ENCODE results near the gene CDH12.
"Not testable (repeated sequence)": the region's sequence is repeated elsewhere in the genome, so short reads cannot be mapped to it uniquely, and the experiment has no call there.

The CDH12 gene

DNA sequence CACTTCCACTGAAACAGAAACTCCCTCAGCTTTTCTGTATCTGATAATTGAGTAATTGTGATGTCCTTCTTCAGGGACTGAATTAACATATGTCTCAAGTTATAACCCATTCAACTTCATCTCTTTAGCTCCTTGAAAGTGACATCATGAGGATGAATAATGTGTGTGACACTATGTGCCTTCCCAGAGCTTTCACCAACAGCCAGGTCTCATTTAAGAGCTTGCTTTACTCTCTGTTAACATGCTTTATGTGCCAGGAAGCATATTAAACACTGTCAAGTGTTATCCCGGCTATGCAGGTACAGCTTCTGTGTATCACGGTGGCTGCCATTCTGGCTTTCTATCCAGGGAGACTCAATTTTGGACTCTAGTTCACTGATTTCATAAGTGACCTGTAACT is 799.9 kb downstream of the CDH12 start:
- in situ Hi-C loops (cut with MboI; ENCODE audit: low sequenced_read_pairs): no loop called here

DNA sequence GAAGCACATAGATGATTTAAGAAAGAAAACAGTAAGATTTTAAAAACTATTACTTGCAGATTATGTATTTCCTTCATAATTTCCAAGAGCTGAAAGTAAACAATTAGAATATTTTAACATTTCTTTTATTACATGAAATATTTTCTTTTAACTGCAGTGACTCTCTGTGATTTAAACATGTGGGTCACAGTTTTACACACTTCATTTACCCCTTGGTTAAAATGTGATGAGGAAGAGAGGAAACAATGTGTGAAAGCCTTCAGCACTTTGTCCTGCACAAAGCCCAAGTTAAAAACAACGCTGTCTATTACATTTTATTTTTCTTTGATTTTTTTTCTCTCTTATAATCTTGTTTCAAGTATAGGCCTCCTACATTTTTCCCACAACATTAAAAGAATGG is 801.3 kb downstream of the CDH12 start:
- in situ Hi-C loops (cut with MboI; ENCODE audit: low sequenced_read_pairs): no loop called here

DNA sequence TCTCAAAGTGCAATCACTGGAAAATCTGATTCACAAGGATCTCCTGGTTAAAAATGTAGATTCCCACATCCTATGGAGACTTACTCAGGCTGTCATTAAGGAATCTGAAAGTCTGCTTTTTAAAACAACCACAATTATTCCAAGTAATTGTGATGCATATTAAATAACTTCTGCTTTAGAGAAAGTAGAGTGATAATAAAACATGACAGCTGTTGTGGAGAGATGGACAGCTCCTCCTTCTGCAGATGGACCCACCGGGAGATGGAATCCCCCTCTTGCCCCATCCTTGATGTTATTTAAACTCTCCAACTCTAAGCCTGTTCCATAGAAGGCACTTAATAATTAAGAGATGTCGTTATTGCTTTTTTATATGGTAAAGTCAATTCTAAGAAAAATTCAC is 802.2 kb downstream of the CDH12 start:
- in situ Hi-C loops (cut with MboI; ENCODE audit: low sequenced_read_pairs): no loop called here

- in situ Hi-C loops (cut with MboI; ENCODE audit: low sequenced_read_pairs): no loop called here
Observed at GRCh38 chr5:22044229-22044628, 808.9 kb downstream of the CDH12 start.

- in situ Hi-C loops (cut with MboI; ENCODE audit: low sequenced_read_pairs): no loop called here
Observed at GRCh38 chr5:22036061-22036460, 817.1 kb downstream of the CDH12 start.

GRCh38 chr5:22033066-22033465 is 820.1 kb downstream of the CDH12 start:
- in situ Hi-C loops (cut with MboI; ENCODE audit: low sequenced_read_pairs): no loop called here

DNA sequence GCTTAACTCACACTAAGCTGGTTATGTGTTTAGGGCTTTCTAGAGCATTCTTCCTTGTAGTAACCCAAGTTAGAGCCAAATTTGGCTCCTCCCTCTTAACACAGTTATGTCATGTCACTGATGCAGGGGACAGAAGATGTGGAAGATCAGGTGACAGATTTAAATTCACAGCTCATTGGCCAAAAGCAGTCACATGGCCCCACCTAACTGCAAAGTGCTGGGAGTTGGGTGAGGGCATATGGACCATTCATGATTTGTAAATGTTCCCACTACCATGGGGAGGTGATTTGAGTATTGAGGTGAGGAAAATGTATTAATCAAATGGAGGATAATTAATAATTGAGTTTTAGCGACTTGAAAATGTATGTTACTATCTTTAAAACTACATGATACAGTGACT is 829.4 kb downstream of the CDH12 start:
- in situ Hi-C loops (cut with MboI; ENCODE audit: low sequenced_read_pairs): no loop called here

- in situ Hi-C loops (cut with MboI; ENCODE audit: low sequenced_read_pairs): not testable (repeated sequence)
Observed at GRCh38 chr5:22012893-22013292, 840.3 kb downstream of the CDH12 start.

- in situ Hi-C loops (cut with MboI; ENCODE audit: low sequenced_read_pairs): not testable (repeated sequence)
Observed at GRCh38 chr5:22010808-22011207, 842.3 kb downstream of the CDH12 start.

DNA sequence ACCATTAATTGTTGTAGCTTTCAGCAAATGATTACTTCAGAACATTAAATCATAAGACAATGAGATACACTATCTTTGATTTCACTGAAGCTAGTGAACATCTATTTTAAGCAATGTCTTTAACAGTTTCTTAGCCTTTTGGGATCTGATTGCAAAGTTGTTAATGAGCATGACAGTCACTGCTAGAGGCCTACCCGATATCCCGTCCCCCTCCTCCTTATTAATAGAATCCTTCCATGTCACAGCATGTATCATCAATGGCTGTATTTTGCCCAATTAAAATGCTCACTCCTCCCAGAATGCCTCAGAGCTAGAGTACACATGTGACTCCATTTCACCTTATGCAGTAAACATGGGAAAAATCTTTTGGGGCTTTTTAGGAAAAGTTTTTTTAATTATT is 852.0 kb downstream of the CDH12 start:
- in situ Hi-C loops (cut with MboI; ENCODE audit: low sequenced_read_pairs): not testable (repeated sequence)

GRCh38 chr5:21985799-21986198 is 867.3 kb downstream of the CDH12 start:
- in situ Hi-C loops (cut with MboI; ENCODE audit: low sequenced_read_pairs): not testable (repeated sequence)

DNA sequence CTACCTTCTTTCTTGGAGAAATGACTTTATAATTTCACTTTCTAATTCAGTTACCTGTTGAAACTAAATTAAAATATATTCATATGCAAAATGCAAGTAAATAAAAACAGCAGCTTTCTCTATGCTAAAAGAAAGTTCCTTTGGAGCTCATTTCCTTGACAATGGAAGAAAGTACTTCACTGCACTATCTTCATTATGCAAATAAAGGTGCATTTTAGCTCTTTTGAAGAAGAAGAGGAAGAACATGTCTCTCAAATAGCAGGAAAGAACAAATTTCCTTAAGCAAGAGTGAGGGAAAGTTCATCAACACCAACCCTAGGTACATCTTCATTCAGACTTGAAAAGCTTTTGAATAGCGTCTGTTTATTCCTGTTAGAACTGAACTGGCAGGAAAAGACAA is 901.6 kb downstream of the CDH12 start:
- in situ Hi-C loops (cut with MboI; ENCODE audit: low sequenced_read_pairs): not testable (repeated sequence)

DNA sequence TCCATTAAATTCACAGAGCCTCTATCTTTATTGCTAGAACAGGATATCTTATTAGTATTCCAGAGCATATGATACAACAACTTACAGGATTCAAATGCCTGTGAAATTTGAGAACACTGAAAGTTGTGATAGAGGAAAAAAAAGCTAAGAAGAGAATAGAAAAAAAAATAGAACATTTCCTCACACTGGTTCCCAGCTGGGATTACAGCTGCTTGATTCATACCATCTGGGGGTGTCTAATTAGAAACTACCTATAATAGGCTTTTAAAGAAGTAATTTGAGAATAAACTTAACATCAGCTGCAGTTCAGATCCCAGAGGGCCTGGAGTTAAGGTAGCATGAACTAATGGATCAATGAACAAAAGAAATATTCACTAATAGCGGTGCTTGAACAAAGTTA is 922.0 kb downstream of the CDH12 start:
- in situ Hi-C loops (cut with MboI; ENCODE audit: low sequenced_read_pairs): no loop called here

DNA sequence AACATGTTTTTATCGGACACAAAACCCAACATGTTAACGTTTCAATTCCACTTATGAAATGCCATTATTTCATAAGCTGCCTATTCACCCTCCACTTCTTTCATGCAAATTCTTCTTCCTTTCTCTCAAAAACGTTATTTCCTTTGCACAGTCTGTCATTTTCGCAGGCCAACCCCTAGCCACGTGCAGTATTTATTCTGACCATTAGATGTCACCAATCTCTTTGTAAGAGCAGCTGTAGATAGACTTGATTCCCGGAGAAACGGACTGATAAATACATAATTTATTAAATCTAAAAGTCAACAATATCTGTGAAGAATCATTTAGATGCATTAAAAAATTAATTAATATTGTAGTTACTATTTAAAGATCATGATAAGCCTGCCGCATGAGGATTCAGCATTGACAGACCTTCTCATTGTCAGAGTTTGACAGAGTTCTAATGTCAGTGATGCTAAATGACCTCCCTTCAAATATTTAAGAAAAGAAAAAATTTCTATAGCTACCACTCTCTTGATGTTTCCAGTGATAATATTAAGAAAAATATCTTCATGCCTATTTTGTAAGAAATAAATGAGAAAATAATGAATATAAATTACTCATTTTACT is 933.6 kb downstream of the CDH12 start:
- in situ Hi-C loops (cut with MboI; ENCODE audit: low sequenced_read_pairs): no loop called here

- in situ Hi-C loops (cut with MboI; ENCODE audit: low sequenced_read_pairs): no loop called here
Observed at GRCh38 chr5:21918451-21918850, 934.7 kb downstream of the CDH12 start.

- in situ Hi-C loops (cut with MboI; ENCODE audit: low sequenced_read_pairs): no loop called here
Observed at GRCh38 chr5:21910731-21911130, 942.4 kb downstream of the CDH12 start.

GRCh38 chr5:21895766-21896350 is 957.3 kb downstream of the CDH12 start:
- in situ Hi-C loops (cut with MboI; ENCODE audit: low sequenced_read_pairs): no loop called here

- in situ Hi-C loops (cut with MboI; ENCODE audit: low sequenced_read_pairs): no loop called here
Observed at GRCh38 chr5:21893161-21893560, 960.0 kb downstream of the CDH12 start.

GRCh38 chr5:21889581-21889980 is 963.6 kb downstream of the CDH12 start:
- in situ Hi-C loops (cut with MboI; ENCODE audit: low sequenced_read_pairs): no loop called here

- in situ Hi-C loops (cut with MboI; ENCODE audit: low sequenced_read_pairs): no loop called here
Observed at GRCh38 chr5:21882074-21882745, 970.9 kb downstream of the CDH12 start.

DNA sequence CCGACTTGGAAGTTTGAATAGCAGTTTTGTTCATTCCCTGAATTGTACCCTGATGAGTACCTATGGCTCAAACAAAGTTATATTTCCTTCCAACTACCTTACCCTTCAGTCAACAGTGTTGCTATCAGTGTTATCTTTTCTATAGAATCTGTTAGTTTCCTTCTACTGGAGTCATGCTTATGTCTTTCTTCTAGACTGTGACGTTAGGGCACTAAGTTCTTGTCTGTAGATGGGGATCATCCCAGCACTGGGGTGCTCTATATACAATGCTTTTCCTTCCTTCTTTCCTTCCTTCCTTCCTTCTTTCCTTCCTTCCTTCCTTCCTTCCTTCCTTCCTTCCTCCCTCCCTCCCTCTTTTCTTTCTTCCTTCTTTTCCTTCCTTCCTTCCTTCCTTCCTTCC is 973.0 kb downstream of the CDH12 start:
- in situ Hi-C loops (cut with MboI; ENCODE audit: low sequenced_read_pairs): no loop called here

GRCh38 chr5:21862986-21863385 is 990.2 kb downstream of the CDH12 start:
- in situ Hi-C loops (cut with MboI; ENCODE audit: low sequenced_read_pairs): no loop called here

DNA sequence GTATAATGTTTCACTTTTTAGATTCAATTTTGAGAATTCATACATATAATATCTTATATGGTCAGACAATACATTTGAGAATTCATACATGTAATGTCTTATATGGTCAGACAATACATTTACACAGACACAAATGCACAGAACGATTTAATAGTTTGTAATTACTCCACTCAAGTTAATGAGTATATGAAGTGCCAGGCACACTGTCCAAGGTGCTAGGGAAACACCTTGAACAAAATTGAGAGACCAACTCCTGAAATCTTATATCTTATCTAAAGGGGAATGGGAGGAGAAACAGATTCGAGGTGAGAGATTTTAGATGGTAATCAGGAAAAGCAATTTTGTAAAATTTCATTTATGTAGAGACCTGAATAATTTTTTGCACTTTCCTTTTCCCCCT is 994.7 kb downstream of the CDH12 start:
- in situ Hi-C loops (cut with MboI; ENCODE audit: low sequenced_read_pairs): no loop called here
